ENCODE measurements around the gene GABPB2.
A peak's percentile ranks its signal among the peaks of the same experiment; 100 is the strongest.

GABPB2 gene

GRCh38 chr1:151147665-151148064, 77.1 kb downstream of the GABPB2 start:
- H3K9ac ChIP-seq: peak overlapping the region in 10 of 11 experiments; percentile 80 to 91 (median 86); a peak in 18 of 22 replicates
- H3K4me1 ChIP-seq: peaks cover 55 to 68% (median 62%) of the 10 kb centered on the region in 10 experiments
- H4K20me1 ChIP-seq: peaks cover 0 to 37% (median 12%) of the 10 kb centered on the region in 11 experiments; a peak in 9 of 22 replicates
- H3K27ac ChIP-seq: peak overlapping the region in 8 of 11 experiments; percentile 65 to 83 (median 80); a peak in 16 of 22 replicates
- H3K27me3 ChIP-seq: no peaks in the 10 kb centered on the region
- peak overlapping the region; percentile 91 to 99 (median 97) for H3K4me2 ChIP-seq
- H3K36me3 ChIP-seq: peaks cover 0 to under 1% (median 0%) of the 10 kb centered on the region in 11 experiments; a peak in 4 of 22 replicates
- H3K9me3 ChIP-seq (replicated peaks in 1 of 11): no peaks in the 10 kb centered on the region
- TF ChIP-seq Cebpa-rat (IDR thresholded peaks at IDR 0.05): no peak
- peak overlapping the region in 8 of 10 experiments; percentile 75 to 97 (median 90); a peak in 11 of 20 replicates for H3K4me3 ChIP-seq

- Histone ChIP-seq H3K9ac (peak within 1 kb of the TSS; percentile 77 to 94 (median 87)), H3K4me3 (peak within 1 kb of the TSS; percentile 56 to 85 (median 74)), H3K4me2 (peak within 1 kb of the TSS; percentile 82 to 99 (median 97)), H3K4me1 (peaks cover 49 to 67% (median 63%) of the 10 kb centered on the region in 10 experiments), H4K20me1 (peaks cover 0 to 21% (median 11%) of the 10 kb centered on the region in 11 experiments; a peak in 8 of 22 replicates), H3K36me3 (peaks cover 8 to 34% (median 23%) of the 10 kb centered on the region in 11 experiments; a peak in 21 of 22 replicates), H3K27ac (peak within 1 kb of the TSS; percentile 70 to 99 (median 94)), H3K27me3 (no peaks in the 10 kb centered on the region), H3K9me3 (replicated peaks in 1 of 11) (no peaks in the 10 kb centered on the region)
- no peak for TF ChIP-seq Cebpa-rat (IDR thresholded peaks at IDR 0.05)
Observed at GRCh38 chr1:151156515-151156819, 85.9 kb downstream of the GABPB2 start, which contains the start of gene TNFAIP8L2. Gene TNFAIP8L2 (plus strand): TSS chr1:151156649. CDS start chr1:151158698, 2,049 bp downstream.

GRCh38 chr1:151157067-151157531, 86.5 kb downstream of the GABPB2 start:
- H3K4me3 ChIP-seq: peak overlapping the region; percentile 56 to 85 (median 74)
- H3K4me2 ChIP-seq: peak overlapping the region; percentile 82 to 99 (median 97)
- H3K4me1 ChIP-seq: peaks cover 55 to 73% (median 68%) of the 10 kb centered on the region in 10 experiments
- H3K27me3 ChIP-seq: no peaks in the 10 kb centered on the region
- H4K20me1 ChIP-seq: peaks cover 0 to 28% (median 17%) of the 10 kb centered on the region in 11 experiments; a peak in 8 of 22 replicates
- TF ChIP-seq Cebpa-rat (IDR thresholded peaks at IDR 0.05): peak in 7 of 11 experiments; percentile 43 to 72 (median 50); a peak in 8 of 22 replicates
- peak overlapping the region; percentile 70 to 99 (median 94) for H3K27ac ChIP-seq
- H3K9ac ChIP-seq: peak overlapping the region; percentile 77 to 94 (median 87)
- peaks cover 8 to 41% (median 27%) of the 10 kb centered on the region in 11 experiments; a peak in 21 of 22 replicates for H3K36me3 ChIP-seq
- no peaks in the 10 kb centered on the region for H3K9me3 ChIP-seq (replicated peaks in 1 of 11)

GRCh38 chr1:151158326-151158725, 87.8 kb downstream of the GABPB2 start:
- TF ChIP-seq Cebpa-rat (IDR thresholded peaks at IDR 0.05): no peak
- Histone ChIP-seq H3K9me3 (replicated peaks in 1 of 11) (no peaks in the 10 kb centered on the region), H3K4me2 (peak overlapping the region; percentile 82 to 99 (median 97)), H3K36me3 (peaks cover 8 to 50% (median 35%) of the 10 kb centered on the region in 11 experiments), H3K27me3 (no peaks in the 10 kb centered on the region), H3K9ac (peak overlapping the region; percentile 77 to 94 (median 87); a peak in 21 of 22 replicates), H3K27ac (peak overlapping the region; percentile 70 to 99 (median 94); a peak in 21 of 22 replicates), H3K4me1 (peaks cover 55 to 86% (median 76%) of the 10 kb centered on the region in 10 experiments), H4K20me1 (peaks cover 0 to 40% (median 28%) of the 10 kb centered on the region in 11 experiments; a peak in 8 of 22 replicates), H3K4me3 (peak overlapping the region; percentile 56 to 85 (median 74); a peak in 19 of 20 replicates)

- Histone ChIP-seq H3K4me1 (peaks cover 60 to 87% (median 77%) of the 10 kb centered on the region in 10 experiments), H4K20me1 (peaks cover 0 to 45% (median 32%) of the 10 kb centered on the region in 11 experiments; a peak in 9 of 22 replicates), H3K4me2 (peak overlapping the region; percentile 82 to 99 (median 97)), H3K4me3 (peak overlapping the region in 9 of 10 experiments; percentile 64 to 85 (median 74); a peak in 18 of 20 replicates), H3K9ac (peak overlapping the region; percentile 43 to 94 (median 87); a peak in 21 of 22 replicates), H3K9me3 (replicated peaks in 1 of 11) (no peaks in the 10 kb centered on the region), H3K27me3 (no peaks in the 10 kb centered on the region), H3K36me3 (peaks cover 8 to 55% (median 36%) of the 10 kb centered on the region in 11 experiments), H3K27ac (peak overlapping the region; percentile 70 to 99 (median 94); a peak in 21 of 22 replicates)
- no peak for TF ChIP-seq Cebpa-rat (IDR thresholded peaks at IDR 0.05)
Observed at GRCh38 chr1:151158751-151159251, 88.2 kb downstream of the GABPB2 start.

- H3K9me3 ChIP-seq (replicated peaks in 1 of 11): no peaks in the 10 kb centered on the region
Observed at GRCh38 chr1:151159373-151159772, 88.8 kb downstream of the GABPB2 start.

GRCh38 chr1:151164732-151165280, 94.2 kb downstream of the GABPB2 start:
- Histone ChIP-seq H3K27me3 (no peaks in the 10 kb centered on the region), H3K9ac (peak overlapping the region; percentile 66 to 94 (median 84); a peak in 21 of 22 replicates), H4K20me1 (peaks cover 0 to 53% (median 33%) of the 10 kb centered on the region in 11 experiments; a peak in 10 of 22 replicates), H3K27ac (peak overlapping the region; percentile 59 to 89 (median 80); a peak in 21 of 22 replicates), H3K36me3 (peaks cover 40 to 83% (median 60%) of the 10 kb centered on the region in 11 experiments), H3K4me3 (peak overlapping the region; percentile 72 to 94 (median 88)), H3K4me1 (peaks cover 45 to 75% (median 69%) of the 10 kb centered on the region in 10 experiments), H3K4me2 (peak overlapping the region; percentile 73 to 96 (median 91)), H3K9me3 (replicated peaks in 1 of 11) (no peaks in the 10 kb centered on the region)
- no peak for TF ChIP-seq Cebpa-rat (IDR thresholded peaks at IDR 0.05)

More at GRCh38 chr1:151159373-151159772, 88.8 kb downstream of the GABPB2 start:
- Histone ChIP-seq H3K9ac (peak overlapping the region; percentile 43 to 94 (median 87)), H4K20me1 (peaks cover 0 to 50% (median 33%) of the 10 kb centered on the region in 11 experiments; a peak in 9 of 22 replicates), H3K4me1 (peaks cover 65 to 89% (median 82%) of the 10 kb centered on the region in 10 experiments), H3K4me3 (peak overlapping the region in 9 of 10 experiments; percentile 64 to 85 (median 74); a peak in 18 of 20 replicates), H3K36me3 (peaks cover 8 to 61% (median 40%) of the 10 kb centered on the region in 11 experiments), H3K4me2 (peak overlapping the region; percentile 82 to 99 (median 97)), H3K27ac (peak overlapping the region; percentile 70 to 99 (median 94); a peak in 21 of 22 replicates), H3K27me3 (no peaks in the 10 kb centered on the region)
- no peak for TF ChIP-seq Cebpa-rat (IDR thresholded peaks at IDR 0.05)

GRCh38 chr1:151165281-151165737, 94.7 kb downstream of the GABPB2 start:
- H3K36me3 ChIP-seq: peaks cover 44 to 83% (median 65%) of the 10 kb centered on the region in 11 experiments
- peaks cover 40 to 70% (median 64%) of the 10 kb centered on the region in 10 experiments for H3K4me1 ChIP-seq
- H3K9ac ChIP-seq: peak overlapping the region; percentile 66 to 94 (median 84)
- no peak for TF ChIP-seq Cebpa-rat (IDR thresholded peaks at IDR 0.05)
- H3K9me3 ChIP-seq (replicated peaks in 1 of 11): no peaks in the 10 kb centered on the region
- peak overlapping the region; percentile 72 to 94 (median 88) for H3K4me3 ChIP-seq
- no peaks in the 10 kb centered on the region for H3K27me3 ChIP-seq
- H4K20me1 ChIP-seq: peaks cover 0 to 49% (median 29%) of the 10 kb centered on the region in 11 experiments; a peak in 12 of 22 replicates
- H3K4me2 ChIP-seq: peak overlapping the region; percentile 73 to 96 (median 91)
- peak overlapping the region; percentile 59 to 89 (median 80) for H3K27ac ChIP-seq

Measured in BLaER1 treated with 17β-estradiol and CSF1 and Interleukin-3, amounts not matched to agents 10 nM and 100 nM (cell line).